DOHH2 (cell line): Measurements from ENCODE around the gene OTOA.
"Not testable (repeated sequence)": the region's sequence is repeated elsewhere in the genome, so short reads cannot be mapped to it uniquely, and the experiment has no call there.

Experiments used
- H3F3A ChIP-seq: fragments of 200-600 bp; sonication (generic), shearing (Covaris generic); 2 replicates; pipeline ENCODE4 v1.6.0; 2016; ENCODE audit warnings: antibody characterized with exemption, mild to moderate bottlenecking; ENCODE audit not compliant: control insufficient read depth, insufficient read depth
- H3K27ac ChIP-seq: fragments of 200-600 bp; sonication (generic); 2 replicates; pipeline ENCODE4 v1.5.1; 2014; ENCODE audit warnings: low read depth, mild to moderate bottlenecking, low read length, moderate library complexity
- H3K27me3 ChIP-seq: fragments of 200-600 bp; sonication (generic); 2 replicates; pipeline ENCODE4 v1.6.1; 2014; ENCODE audit warnings: mild to moderate bottlenecking, low read length, mixed read lengths; ENCODE audit not compliant: control insufficient read depth
- H3K36me3 ChIP-seq: fragments of 200-600 bp; sonication (generic); 2 replicates; pipeline ENCODE4 v1.6.1; 2014; ENCODE audit warnings: mild to moderate bottlenecking, low read length, moderate library complexity, mixed read lengths; ENCODE audit not compliant: control insufficient read depth
- H3K4me1 ChIP-seq: fragments of 200-600 bp; sonication (generic); 2 replicates; pipeline ENCODE4 v1.6.1; 2014; ENCODE audit warnings: mild to moderate bottlenecking, low read length, mixed read lengths; ENCODE audit not compliant: control insufficient read depth
- H3K4me2 ChIP-seq: fragments of 200-600 bp; sonication (generic); 2 replicates; pipeline ENCODE4 v1.6.0; 2014; ENCODE audit warnings: mild to moderate bottlenecking, low read length, moderate library complexity
- H3K4me3 ChIP-seq: fragments of 200-600 bp; sonication (generic); 2 replicates; pipeline ENCODE4 v1.5.1; 2014; ENCODE audit warnings: mild to moderate bottlenecking, low read length, mixed read lengths
- H3K79me2 ChIP-seq: fragments of 200-600 bp; sonication (generic); 2 replicates; pipeline ENCODE4 v1.6.1; 2014; ENCODE audit warnings: mild to moderate bottlenecking, low read length, mixed read lengths; ENCODE audit not compliant: control insufficient read depth
- H3K9me2 ChIP-seq: fragments of 200-600 bp; sonication (generic); replicated peaks from 2 replicates; pipeline ENCODE4 v1.6.1; 2014; ENCODE audit warnings: mild to moderate bottlenecking, low read length, mixed read lengths; ENCODE audit not compliant: control insufficient read depth
- H3K9me3 ChIP-seq: fragments of 200-600 bp; sonication (generic); 2 replicates; pipeline ENCODE4 v1.6.1; 2014; ENCODE audit warnings: antibody characterized with exemption, low read length, mixed read lengths; ENCODE audit not compliant: control insufficient read depth, insufficient read depth
- H4K20me1 ChIP-seq: fragments of 200-600 bp; sonication (generic); 2 replicates; pipeline ENCODE4 v1.6.0; 2014; ENCODE audit warnings: low read depth, mild to moderate bottlenecking, antibody characterized with exemption, low read length, moderate library complexity; ENCODE audit not compliant: control insufficient read depth, insufficient read depth
- EZH2phosphoT487 ChIP-seq: fragments of 200-600 bp; sonication (generic); IDR thresholded peaks from 2 replicates; pipeline ENCODE4 v1.6.1; 2017; ENCODE audit warnings: borderline replicate concordance, mild to moderate bottlenecking, antibody characterized with exemption, low read length, moderate library complexity, mixed read lengths
- TF ChIP-seq, protein P1 (sequence below): fragments of 200-600 bp; sonication (generic); IDR thresholded peaks from one replicate; pipeline ENCODE4 v1.5.1; 2014; ENCODE audit warnings: antibody characterized with exemption, mild to moderate bottlenecking, low read depth, low read length; ENCODE audit not compliant: poor library complexity, severe bottlenecking

OTOA gene

DNA sequence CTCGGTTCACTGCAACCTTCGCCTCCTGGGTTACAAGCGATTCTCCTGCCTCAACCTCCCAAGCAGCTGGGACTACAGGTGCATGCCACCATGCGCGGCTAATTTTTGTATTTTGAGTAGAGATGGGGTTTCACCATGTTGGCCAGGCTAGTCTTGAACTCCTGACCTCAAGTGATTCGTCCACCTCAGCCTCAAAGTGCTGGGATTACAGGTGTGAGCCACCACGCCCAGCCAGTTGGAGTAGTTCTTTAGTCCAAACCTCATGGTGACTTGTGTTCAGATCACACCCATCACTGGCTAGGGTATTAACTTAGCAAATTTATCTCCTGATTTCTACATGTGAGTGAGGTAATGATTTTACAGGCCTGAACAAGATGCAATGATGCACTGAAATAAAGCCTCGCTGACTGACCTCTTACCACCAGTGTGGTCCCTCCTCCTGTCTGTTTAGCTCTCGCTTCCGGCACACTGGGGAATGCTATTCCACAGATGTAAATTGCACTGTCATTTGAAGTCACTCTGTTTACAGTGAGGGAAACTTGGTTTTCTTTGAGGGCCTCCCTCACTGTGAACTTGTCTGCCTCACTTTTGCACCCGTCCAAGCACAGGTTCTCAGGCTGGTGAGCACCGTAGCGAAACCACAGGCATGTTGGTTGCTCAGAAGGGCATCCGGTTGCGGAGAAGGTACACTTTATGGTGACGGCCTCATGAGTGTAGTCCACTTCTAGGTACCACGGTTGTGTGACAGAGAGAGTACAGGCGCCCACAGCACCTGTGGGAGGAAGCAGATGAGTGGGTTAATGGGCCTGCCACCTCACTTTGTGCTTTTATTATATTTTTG lies 16.8 kb upstream of the OTOA start:
- peaks cover 94% of the 10 kb centered on the region for H3K4me1 ChIP-seq
- H3K4me3 ChIP-seq = peak overlapping the region; percentile 73
- no peak for TF ChIP-seq EZH2phosphoT487
- TF ChIP-seq, protein P1, sequence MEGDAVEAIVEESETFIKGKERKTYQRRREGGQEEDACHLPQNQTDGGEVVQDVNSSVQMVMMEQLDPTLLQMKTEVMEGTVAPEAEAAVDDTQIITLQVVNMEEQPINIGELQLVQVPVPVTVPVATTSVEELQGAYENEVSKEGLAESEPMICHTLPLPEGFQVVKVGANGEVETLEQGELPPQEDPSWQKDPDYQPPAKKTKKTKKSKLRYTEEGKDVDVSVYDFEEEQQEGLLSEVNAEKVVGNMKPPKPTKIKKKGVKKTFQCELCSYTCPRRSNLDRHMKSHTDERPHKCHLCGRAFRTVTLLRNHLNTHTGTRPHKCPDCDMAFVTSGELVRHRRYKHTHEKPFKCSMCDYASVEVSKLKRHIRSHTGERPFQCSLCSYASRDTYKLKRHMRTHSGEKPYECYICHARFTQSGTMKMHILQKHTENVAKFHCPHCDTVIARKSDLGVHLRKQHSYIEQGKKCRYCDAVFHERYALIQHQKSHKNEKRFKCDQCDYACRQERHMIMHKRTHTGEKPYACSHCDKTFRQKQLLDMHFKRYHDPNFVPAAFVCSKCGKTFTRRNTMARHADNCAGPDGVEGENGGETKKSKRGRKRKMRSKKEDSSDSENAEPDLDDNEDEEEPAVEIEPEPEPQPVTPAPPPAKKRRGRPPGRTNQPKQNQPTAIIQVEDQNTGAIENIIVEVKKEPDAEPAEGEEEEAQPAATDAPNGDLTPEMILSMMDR = no peak
- H3K36me3 ChIP-seq = peaks cover 15% of the 10 kb centered on the region
- H3K4me2 ChIP-seq = peak overlapping the region; percentile 97
- no peaks in the 10 kb centered on the region for H3K9me3 ChIP-seq
- H3K9me2 ChIP-seq = no peaks in the 10 kb centered on the region
- H3K27ac ChIP-seq = peak overlapping the region; percentile 98
- peaks cover 57% of the 10 kb centered on the region for H3K79me2 ChIP-seq
- H3F3A ChIP-seq = peaks cover 45% of the 10 kb centered on the region
- no peaks in the 10 kb centered on the region for H4K20me1 ChIP-seq
- no peaks in the 10 kb centered on the region for H3K27me3 ChIP-seq

DNA sequence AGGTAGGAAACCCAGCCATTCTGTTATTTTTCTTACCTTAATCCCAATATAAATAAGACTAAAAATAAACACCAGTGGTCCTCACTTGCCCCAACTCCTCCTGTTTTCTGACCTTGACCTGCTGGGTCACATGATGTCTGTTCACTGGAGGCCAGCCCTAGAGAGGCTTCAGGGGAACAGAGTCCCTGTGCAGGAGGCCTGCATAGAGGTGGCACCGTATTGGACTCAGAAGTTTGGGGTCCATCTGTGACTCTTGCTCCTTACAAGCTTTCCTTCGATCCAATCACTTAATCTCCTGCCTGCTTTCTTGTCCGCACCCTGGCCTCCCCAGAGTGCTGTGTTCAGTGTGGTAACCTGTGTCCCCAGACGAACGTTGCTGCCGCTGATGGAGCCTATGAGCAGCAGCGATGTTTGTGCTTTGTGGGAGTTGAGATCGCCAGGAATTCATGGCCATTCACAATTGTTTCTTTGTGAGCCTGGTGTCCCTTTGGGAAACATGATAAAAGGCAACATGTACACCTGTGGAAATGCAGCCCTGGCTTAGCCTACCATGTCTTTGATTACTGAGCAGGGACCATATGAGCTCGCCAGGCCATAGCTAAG lies 16.1 kb upstream of the OTOA start:
- peaks cover 91% of the 10 kb centered on the region for H3K4me1 ChIP-seq
- peak overlapping the region; percentile 98 for H3K27ac ChIP-seq
- no peaks in the 10 kb centered on the region for H3K9me2 ChIP-seq
- H3K79me2 ChIP-seq = peaks cover 51% of the 10 kb centered on the region
- TF ChIP-seq EZH2phosphoT487 = no peak
- TF ChIP-seq, protein P1 = no peak
- H4K20me1 ChIP-seq = no peaks in the 10 kb centered on the region
- peak overlapping the region; percentile 73 for H3K4me3 ChIP-seq
- H3K36me3 ChIP-seq = peaks cover 15% of the 10 kb centered on the region
- peaks cover 45% of the 10 kb centered on the region for H3F3A ChIP-seq
- H3K4me2 ChIP-seq = peak overlapping the region; percentile 97
- no peaks in the 10 kb centered on the region for H3K9me3 ChIP-seq
- no peaks in the 10 kb centered on the region for H3K27me3 ChIP-seq

DNA sequence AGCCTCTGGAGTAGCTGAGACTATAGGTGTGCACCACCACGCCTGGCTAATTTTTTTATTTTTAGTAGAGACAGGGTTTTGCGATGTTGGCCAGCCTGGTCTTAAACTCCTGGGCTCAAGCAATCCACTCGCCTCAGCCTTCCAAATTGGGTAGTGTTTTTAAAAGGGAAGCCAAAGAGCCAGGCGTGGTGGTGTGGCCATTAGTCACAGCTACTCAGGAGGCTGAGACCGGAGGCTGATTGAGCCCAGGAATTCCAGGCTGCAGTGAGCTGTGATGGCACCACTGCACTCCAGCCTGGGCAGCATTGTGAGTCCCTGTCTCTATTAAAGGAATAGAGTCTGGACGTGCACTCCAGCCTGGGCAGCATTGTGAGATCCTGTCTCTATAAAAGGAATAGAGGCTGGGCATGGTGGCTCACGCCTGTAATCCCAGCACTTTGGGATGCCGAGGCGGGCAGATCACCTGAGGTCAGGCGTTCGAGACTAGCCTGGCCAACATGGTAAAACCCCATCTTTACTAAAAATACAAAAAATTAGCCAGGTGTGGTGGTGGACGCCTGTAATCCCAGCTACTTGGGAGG lies 13.9 kb upstream of the OTOA start:
- Histone ChIP-seq H3K79me2 (peaks cover 39% of the 10 kb centered on the region), H3K36me3 (peaks cover 20% of the 10 kb centered on the region), H3F3A (peaks cover 30% of the 10 kb centered on the region), H3K4me1 (peaks cover 81% of the 10 kb centered on the region)
- not testable (repeated sequence) for H3K9me3 ChIP-seq, H3K4me2 ChIP-seq, H4K20me1 ChIP-seq, H3K4me3 ChIP-seq, H3K27ac ChIP-seq, H3K27me3 ChIP-seq, H3K9me2 ChIP-seq

- peaks cover 27% of the 10 kb centered on the region for H3F3A ChIP-seq
- H3K27me3 ChIP-seq = no peaks in the 10 kb centered on the region
- peaks cover 26% of the 10 kb centered on the region for H3K36me3 ChIP-seq
- no peak overlapping the region for H3K27ac ChIP-seq
- peaks cover 83% of the 10 kb centered on the region for H3K4me1 ChIP-seq
- TF ChIP-seq, protein P1 = no peak
- TF ChIP-seq EZH2phosphoT487 = no peak
- no peak overlapping the region for H3K4me3 ChIP-seq
- H3K9me2 ChIP-seq = no peaks in the 10 kb centered on the region
- peaks cover 39% of the 10 kb centered on the region for H3K79me2 ChIP-seq
- no peak overlapping the region for H3K4me2 ChIP-seq
- H3K9me3 ChIP-seq = no peaks in the 10 kb centered on the region
- no peaks in the 10 kb centered on the region for H4K20me1 ChIP-seq
Measured at GRCh38 chr16:21650521-21650920, 13.2 kb upstream of the OTOA start.
